NCI-H82 treated with DMSO at 0.1 percent for 48 hours (cell line): ENCODE measurements around the gene TMEM109.

Experiments
- DNase-seq: peaks from one replicate; lab custom pipeline; 2025; ENCODE audit not compliant: unreplicated experiment; lab: John Stamatoyannopoulos, UW

The TMEM109 gene

DNA sequence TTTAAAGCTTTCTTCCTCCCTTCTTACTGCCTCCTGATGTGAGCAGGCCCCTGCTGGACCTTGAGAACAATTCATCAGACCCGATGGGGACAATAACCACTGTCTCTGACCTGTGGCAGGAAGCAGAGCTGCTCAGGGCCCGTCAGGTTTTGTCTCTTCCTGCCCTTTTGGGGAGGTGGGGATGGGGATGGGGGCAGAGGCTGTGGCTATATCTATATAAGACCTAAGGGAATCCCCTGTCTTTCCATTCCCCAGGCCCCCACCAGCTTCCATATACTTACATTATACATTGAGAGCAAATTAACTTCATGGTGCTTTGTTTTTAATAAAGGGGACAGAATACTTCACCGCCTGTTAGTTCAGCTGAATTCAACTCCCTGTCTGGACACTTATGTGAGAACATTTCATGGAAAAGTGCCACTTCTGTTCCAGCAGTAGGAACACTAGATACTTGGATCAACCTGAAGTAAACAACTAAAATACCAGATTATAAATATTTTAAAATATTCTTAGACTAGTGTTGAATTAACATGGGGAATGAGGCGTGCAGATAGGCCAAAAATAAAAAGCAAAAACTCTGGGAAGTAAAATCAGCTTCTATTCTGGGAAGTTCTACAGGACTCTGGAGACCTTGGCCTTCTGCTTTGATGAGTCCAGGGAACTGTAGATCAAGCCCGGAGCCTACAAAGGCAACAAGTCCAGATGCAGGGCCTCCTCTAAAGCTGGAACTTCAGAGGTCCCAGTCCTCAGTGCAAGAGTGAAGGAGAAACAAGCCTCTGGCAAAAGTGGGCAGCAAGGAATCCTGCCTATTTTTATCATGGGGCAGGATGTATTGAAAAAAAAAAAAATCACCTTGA lies 35.5 kb upstream of the TMEM109 start:
- DNase-seq = no peak

DNA sequence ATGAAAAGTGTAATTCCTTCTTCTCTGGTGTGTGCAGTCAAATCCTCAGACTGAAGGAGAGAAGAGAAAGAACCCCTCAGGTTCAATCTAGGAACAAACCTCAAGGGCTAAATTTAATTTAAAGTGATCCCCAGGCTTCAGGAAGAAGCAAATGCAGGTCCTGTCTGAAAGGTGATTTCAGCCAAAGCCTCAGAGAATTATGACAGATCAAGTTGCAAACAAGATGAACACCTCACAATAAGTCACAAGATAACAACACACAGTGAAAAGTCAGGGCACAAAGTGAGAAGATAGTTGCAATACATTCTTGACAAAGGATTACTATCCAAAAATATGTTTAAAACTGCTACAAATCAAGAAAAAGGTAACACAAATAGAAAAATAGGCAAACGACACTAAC lies 34.9 kb upstream of the TMEM109 start:
- DNase-seq = no peak

GRCh38 chr11:60879971-60880588 lies 33.9 kb upstream of the TMEM109 start:
- DNase-seq = no peak

DNA sequence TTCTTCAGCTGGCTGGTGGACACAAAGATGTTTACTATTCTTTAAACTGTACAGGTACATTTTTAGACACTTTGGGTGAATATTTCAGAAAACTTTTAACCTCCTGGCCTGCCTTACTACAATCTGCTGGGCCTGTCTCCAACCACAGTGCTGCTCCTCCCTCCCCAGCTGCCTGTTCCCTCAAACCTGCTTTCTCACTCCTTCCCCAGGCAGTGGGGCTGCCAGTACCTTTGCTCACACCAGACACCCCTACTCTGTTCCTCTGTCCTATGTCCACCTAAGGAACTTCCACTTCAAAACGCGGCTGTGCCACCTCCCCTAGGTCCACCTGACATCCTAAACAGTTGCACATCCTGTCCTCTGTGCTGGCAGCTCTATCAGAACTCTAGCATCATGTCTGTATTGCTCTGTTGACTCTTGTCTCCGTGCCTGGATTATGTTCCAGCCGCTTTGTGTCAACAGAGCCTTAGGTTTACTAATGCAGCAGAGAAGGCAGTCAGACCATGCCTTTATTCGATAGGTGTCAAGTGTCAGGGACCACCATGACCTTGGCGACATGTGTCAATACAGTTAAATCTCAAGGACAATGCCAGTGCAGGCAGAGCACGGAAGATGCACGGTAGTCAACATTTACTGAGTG lies 33.2 kb upstream of the TMEM109 start:
- DNase-seq = no peak

GRCh38 chr11:60887556-60887955 lies 26.4 kb upstream of the TMEM109 start:
- no peak for DNase-seq

- no peak for DNase-seq
These were observed 24.1 kb upstream of the TMEM109 start for GRCh38 chr11:60889869-60890311.

DNA sequence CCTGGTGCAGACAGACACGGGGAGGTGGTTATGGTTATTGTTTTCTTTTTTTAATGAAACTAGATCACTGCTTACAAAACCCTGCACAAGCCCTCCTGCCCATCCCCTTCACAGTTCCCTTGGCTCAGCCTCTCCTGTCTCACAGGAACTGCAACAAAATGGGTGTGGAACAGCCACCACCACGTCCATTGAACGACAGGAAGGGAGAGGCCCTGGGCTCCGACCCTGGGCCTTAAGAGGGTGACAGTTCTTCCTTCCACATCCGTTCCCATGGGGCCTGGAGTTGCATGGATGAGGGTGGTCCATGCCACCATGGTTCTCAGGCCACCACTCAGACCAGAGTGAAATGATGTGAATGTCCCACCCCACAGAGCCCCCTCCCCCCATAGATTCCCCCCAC lies 23.3 kb upstream of the TMEM109 start:
- DNase-seq = no peak

DNA sequence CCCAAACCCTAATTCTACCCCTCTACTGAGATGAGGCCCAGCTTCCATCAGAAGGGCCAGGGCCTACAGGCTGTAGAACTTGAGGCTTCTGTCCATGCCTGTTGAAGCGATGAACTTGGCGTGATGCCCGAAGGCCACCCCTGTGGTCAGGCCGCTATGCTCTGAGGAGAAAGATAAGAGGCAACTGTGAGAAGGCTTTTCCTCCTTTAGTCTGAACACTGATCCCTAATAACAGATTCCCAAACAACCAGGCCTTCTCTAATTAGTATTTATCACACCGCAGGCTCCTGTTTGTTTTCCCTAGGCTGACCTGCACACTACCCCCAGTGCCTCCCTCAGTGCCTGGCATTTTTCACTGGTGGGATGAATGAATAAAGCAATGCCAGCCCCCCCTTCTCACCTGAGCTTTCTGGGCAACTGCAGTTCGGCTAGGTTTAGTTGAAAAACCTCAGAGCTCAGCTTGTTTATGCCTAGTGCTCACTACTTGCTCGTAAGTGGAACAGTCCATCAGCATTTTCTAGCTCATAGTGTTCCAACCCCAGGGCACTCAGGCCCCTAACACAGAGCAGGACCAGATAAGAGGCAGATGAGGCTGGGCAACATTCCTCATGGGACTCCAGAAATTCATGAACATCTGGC lies 22.7 kb upstream of the TMEM109 start:
- DNase-seq = no peak

GRCh38 chr11:60895687-60896086 lies 18.3 kb upstream of the TMEM109 start:
- no peak for DNase-seq

DNA sequence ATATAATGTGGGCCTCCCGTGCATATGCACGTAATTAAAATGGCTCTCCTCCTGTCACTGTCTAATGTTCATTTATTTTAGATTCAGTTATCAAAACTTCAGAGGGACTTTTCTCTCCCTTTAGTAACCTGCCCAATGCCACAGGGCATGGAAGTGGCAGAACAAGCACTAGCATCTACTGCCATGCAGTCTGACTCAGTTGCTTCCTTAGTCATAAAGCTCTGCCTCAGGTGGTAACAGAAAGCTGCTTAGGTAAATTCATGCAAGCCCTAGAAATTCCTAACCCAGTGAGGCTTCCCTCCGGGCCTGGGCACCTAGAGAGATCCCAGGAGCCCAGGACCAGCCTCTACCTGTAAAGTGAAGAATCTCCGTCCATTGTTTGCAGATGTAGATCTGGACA lies 16.5 kb upstream of the TMEM109 start:
- no peak for DNase-seq

GRCh38 chr11:60899046-60899936 lies 14.7 kb upstream of the TMEM109 start:
- no peak for DNase-seq

- DNase-seq = no peak
These were observed 14.0 kb upstream of the TMEM109 start for GRCh38 chr11:60899977-60900376.

DNA sequence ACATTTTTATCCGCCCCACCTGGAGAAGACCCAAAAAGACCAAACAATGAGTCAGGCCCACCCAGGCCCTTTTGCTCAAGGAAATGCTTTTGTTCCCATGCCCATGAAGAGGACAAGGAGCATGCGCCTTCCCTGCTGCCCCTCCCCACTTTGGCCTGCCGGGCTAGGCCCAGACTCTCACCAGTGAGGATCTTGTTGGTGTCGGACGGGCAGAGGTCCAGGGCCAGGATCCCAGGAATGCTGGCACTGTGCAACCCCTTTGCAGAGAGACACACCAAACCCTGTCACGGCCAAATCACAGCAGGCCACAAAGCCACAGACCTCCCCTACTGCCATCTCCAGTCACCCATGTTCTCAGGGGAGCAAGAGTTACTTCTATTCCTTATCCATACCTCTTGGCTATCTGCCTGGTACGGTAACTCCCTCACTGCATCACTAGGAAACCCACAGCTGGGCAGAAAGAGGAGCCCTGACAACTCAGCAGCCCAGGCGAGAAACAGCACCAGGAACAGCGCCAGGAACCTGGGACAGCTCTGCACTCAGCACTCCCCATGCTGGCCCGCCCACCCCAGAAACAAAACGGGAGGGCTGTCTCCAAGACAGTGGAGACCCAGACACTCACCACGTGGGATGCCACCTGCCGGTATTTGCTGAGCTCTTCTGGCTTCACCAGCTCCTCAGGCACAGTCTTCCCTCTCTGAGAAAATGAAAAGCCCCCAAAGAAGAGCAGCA lies 13.1 kb upstream of the TMEM109 start:
- no peak for DNase-seq

- no peak for DNase-seq
These were observed 11.3 kb upstream of the TMEM109 start for GRCh38 chr11:60902625-60903024.

DNA sequence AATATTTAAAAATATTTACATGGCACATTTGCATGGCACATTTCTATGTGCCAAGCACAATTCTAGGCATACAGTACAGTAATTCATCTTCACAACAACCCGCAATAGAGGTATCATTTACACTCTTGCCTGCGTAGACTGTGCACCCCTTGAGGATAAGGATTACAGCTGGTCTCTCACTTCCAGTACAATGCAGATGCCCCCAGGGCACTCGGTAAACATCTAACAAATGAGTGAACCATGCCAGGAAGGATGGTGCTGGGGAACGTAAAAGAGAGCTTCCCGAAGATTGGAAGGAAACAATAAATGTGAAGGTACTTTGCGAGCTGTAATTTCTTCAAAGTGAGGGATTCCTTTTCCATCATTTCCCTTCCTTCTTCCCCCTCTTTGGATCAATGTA lies 8.9 kb upstream of the TMEM109 start:
- DNase-seq = no peak

- DNase-seq = no peak
These were observed 8.3 kb upstream of the TMEM109 start for GRCh38 chr11:60905551-60906113.

DNA sequence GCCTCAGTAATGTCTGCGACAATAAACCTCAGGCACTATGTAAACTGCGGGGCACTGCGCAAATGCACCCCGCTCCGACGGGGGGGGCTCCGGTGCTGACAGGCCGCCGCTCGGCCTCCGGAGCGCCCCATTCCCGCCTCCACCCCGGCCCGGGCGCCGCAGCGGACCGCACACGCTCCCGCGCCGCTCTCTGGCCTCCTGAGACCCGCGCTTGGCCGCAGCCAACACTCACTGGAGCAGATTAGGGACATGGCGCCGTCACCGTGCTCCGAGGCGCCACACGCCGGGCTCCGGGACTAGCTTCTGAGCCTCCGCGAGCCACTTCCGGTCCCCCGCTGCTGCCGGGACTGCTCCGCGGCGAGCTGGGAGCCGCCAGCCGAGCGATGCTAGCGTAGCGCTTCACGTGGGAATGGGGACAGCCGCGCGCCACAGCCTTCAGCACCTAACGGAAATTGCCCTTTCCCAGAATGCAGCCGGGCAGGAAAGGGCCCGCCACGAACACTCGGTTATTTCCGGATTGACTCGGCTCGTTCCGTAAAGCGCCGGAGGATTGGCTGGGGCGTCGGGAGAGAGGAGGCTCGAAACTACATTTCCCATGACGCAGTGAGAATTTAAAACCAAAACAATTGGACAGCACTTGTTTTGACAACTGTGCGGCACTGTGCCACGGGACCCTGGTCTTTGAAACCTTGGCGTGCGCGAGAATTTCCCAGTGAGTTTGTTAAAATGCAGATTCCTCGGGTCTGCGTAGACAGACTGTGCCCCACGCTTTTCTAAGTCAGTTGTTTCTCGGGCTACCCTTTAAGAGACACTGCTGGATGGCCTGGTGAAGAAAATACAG lies 7.6 kb upstream of the TMEM109 start, which contains the start of gene PRPF19:
TSS of gene PRPF19 (minus strand) at position 454 of the 841 bp plus-strand sequence. CDS start at position 251, 203 bp downstream.
- peak; percentile 79 for DNase-seq

- no peak for DNase-seq
These were observed 5.2 kb upstream of the TMEM109 start for GRCh38 chr11:60908803-60909202.
